HG03521 (cell line): ENCODE data around the gene MBTPS2.
"Not testable (repeated sequence)": the region's sequence is repeated elsewhere in the genome, so short reads cannot be mapped to it uniquely, and the experiment has no call there.

ENCODE experiments used
- ATAC-seq: cut with Tn5 transposase; IDR thresholded peaks from one replicate; pipeline ENCODE4 v1.9.1; 2021; ENCODE audit warnings: mild to moderate bottlenecking, moderate library complexity; ENCODE audit not compliant: unreplicated experiment

MBTPS2 gene

DNA sequence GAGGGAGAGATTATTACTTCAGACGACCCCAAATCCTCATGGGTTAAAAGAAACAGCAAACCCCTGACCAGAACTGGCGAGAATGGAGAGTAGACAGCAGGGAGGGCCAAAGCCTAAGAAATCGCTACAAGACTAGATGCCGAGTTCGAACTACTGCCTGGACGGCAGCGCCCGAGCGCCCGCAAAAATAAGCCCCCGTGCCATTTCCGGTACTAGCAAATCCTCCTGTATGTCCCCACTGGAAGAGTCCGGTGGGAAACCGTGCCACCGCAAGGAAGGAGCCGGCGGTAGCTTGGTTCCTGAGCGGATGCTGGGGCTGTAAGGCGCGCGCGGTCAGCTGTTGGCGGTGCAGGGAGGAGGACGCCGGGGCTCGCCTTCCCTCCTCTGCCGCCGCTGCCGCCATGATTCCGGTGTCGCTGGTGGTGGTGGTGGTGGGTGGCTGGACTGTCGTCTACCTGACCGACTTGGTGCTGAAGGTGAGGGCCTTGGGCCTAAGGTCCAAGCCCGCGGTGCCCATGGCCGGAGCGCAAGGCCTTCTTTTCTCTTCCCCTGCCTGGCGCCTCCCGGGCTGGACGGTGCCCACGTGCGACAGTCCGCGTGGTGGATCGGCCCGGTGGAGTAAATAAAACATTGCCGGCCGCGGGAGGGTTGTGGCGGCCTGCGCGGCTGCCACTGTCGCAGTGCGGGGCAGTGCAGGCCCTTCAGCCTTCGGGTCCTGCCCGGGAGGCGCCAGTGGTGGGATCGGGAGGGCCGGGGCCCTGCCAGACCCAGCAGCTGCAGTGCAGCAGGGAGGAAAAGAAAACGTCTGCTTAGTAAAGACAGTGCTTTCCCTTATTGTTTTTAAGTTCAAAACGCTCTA lies at the start of gene MBTPS2:
TSS of gene MBTPS2 (plus strand) at position 284 of the 859 bp plus-strand sequence. CDS start at position 402, 118 bp downstream.
- peak; percentile 87 for ATAC-seq

DNA sequence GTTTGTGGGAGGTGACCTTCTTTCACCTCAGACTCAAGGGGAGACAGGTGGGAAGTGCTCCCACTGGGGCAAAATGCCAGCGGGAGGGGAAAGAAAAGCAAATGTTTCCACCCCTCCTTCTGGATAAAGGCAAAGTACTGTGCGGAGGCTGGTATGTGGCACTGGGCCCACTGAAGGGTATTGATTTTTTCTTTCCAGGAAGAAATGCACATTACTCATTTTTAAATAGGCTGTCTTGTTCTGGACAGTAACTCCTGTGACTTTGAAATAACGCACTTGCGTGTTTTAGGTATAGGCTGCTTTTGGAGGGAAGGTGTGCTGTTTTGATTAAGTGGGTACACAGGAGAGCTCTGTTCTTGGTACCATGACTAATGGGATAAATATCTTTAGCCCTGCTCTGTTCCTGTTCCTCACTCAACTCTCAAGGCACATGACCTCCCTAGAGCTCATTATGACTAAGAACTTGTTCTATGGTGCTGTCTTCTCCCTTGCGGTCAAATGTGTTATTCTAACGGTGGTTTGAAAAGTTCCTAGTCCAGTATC lies 40.7 kb upstream of the MBTPS2 start:
- no peak for ATAC-seq

DNA sequence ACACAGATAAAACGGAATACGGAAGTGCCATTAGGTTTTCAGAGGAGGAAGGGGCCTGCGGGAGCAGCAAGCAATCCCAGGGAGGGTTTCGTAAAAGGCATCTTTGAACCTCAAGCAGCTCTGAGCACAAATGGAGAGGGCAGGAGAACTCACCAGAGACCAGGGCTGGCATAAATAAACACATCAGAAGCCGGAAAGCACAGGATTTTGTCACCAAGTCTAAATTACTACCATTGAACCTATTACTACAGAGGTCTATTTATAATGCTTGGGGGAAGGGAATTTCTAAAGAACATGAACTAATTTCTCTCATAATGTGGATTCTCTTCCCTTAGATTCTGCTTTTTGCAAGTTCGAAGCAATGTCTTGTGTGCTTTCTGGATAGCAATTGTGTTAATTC lies 39.6 kb upstream of the MBTPS2 start:
- no peak for ATAC-seq

DNA sequence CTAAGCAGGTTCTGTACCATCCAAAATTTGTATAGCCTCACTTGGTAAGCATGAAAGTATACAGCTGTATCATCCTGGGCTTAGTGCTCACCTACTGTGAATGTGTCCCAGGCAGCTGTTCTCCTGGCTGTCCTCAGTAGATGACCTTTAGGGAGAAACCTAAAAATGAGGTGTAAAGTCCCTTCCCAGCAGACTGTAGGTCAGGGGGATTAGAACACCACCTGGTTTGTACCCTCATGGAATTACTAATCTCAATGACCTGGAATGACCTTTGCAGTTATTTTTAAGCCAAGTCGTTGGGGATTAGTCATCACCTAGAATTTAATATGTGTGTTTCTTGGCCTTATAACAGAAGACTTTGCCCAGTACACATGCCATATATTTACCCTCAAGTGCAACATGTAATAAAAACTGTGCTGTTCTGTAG lies 39.1 kb upstream of the MBTPS2 start:
- no peak for ATAC-seq

GRCh38 chrX:21802054-21802670 lies 37.3 kb upstream of the MBTPS2 start:
- ATAC-seq: no peak

DNA sequence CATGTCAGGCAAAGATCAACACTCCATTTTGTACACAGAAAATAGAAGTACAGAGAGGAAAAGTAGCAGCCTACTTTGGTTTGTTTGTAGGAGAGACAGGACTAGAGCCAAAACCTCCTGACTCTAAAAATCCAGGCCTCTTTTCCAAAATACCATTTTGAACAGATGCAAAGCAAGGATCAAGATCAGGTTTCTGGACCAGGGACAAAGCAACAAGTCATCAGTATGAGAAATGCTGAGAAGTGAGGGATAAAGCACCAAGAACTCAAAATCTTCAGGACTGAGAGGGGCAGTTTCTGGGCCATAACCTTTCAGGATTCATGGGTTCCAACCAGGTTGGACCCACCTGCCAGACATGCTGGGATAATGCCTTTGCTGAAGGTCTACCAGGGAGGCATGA lies 36.6 kb upstream of the MBTPS2 start:
- ATAC-seq: no peak

- no peak for ATAC-seq
Observed at GRCh38 chrX:21806691-21807090, 32.7 kb upstream of the MBTPS2 start.

GRCh38 chrX:21811832-21812231 lies 27.6 kb upstream of the MBTPS2 start:
- ATAC-seq: no peak

- ATAC-seq: no peak
Observed at GRCh38 chrX:21812628-21813027, 26.8 kb upstream of the MBTPS2 start.

DNA sequence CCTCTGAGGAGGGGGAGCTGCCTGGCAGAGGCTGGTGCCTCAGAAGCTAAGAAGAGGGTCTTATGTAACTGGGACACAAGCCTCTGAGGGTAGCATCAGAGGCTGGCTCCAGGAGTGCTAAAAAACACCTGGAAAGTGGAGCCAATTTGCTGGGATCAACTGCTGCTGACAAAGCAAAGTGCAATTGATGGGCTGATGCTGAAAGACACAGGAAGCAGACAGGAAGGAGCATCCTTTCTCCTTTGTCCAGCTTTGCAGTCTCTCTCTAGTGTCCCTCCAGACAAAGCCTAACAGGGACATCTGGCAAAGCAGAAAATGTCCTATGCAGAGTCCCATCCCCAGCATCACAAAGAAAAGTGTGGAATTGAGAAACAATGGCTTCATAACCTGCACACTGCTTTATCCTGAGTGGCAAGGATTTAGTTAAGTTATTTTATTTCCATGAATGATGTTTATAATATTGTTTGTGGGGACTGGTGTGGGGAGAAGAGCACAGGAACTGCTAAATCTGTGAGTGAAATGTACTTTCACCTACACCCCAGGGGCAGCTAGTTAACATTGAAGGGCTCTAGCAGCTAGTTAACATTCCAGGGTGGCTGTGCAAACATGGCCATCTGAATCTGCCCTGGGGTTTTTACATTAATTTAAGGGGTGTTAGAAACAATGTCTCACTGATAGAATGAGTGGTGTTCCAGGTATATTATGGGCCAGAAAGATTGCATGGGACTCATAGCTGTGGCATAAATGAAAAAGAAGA lies 25.6 kb upstream of the MBTPS2 start:
- ATAC-seq: no peak

DNA sequence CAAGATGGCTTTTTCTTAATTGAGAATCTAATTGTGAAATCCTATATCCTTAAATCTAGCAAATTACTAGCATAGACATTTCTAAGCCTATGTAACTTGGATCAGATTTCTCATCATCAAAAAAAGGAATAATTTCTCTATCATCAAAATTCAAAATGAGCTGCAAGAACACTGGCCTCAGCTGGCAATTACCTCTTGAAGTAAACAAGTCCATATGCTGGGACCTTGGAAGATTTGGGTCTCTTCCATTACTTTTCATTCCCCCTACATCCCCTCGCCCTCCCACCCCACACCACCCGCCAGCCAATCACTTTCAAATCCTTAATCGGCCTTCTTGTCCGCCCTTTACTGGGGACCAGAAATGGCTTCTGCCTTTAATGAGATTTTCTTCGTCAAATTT lies 23.3 kb upstream of the MBTPS2 start:
- no peak for ATAC-seq

- not testable (repeated sequence) for ATAC-seq
Observed at GRCh38 chrX:21820170-21820569, 19.2 kb upstream of the MBTPS2 start.

DNA sequence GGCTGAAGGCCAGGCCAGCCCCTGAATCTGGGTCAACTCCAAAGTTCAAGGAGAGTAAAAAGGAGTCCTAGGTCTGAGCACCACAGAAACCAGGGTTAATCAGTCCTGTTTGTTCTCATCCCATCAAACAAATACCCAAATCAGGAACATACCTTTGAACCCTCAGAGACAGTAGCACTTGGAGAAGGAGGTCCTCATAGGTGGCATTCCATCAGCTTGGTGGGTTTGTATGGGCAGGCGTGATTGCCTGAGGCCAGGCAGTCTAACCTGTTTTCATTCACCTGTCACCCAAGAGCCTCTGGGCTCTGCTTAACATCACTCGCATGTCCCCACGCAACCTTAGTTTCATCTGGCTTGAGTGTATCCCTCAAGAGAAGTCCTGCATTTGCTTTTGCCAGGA lies 17.5 kb upstream of the MBTPS2 start:
- no peak for ATAC-seq

DNA sequence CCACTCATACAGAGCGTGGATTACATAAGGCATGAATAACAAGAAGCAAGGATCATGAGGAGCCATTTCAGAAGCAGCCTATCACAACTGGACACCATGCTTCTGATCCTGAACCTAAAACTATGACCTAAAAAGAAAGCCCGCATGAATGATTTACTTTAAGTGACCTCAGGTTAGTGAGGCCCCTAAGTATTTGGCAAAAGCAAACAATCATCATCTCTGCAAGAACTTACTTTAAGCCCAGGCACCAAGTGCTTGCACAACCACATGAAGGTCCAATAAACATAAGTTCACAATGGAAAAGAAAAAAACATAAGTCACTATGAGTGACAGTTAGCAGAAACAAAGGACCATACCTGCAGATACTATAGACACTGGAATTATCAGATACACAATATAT lies 7.9 kb upstream of the MBTPS2 start:
- no peak for ATAC-seq

DNA sequence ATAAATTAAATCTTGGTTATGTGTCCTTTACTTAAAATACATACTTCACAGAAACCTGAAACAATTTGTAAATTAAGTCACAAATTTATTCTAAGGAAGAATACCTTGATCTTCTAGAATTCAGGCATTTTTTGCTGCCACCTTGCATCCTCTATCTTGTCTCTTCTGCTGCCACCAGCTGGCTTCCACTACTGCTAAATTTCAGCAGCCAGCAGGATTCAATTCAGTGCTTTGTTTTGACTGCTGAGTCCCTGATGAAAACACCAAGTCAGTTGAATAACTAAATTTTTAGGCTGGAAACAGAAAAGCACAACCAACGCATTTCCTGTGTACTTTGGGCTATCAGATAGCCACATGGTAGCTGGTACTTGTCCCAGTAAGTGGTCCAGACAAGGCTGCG lies 2.4 kb upstream of the MBTPS2 start:
- no peak for ATAC-seq

DNA sequence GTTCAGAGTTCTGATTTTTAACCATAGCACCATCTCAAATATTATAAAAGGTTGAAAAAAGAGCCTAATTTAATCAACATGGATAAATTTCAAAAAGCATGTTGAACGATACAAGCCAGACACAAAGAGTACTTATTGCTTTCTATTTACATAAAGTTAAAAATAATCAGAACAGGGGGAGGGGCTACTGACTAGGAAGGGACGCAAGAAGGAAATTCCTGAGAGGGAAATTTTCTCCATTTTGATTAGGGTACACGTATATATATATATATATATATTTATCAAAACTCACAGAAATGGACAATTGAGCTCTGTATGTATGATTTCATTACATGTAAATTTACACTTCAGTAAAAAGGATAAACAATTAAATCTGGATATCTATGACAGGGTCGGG lies 482 bp upstream of the MBTPS2 start:
- ATAC-seq: no peak

DNA sequence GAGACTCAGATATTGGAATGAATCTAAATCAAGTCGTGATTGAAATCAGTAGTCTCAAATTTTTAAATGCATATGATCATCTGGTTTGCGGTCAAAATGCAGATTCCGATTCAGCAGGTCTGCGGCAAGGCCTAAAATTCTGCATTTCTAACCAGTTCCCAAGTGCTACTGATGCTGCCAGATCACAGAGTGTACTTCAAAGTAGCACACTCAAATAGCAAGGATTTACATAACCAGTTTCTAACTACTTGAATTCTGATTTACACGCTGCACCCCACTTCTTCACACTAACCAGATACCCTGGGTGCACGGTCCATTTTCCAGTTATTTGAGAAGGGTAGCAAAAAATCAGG lies 752 bp downstream of the MBTPS2 start:
- peak; percentile 3 for ATAC-seq

GRCh38 chrX:21843179-21843578 lies 3.8 kb downstream of the MBTPS2 start:
- no peak for ATAC-seq

DNA sequence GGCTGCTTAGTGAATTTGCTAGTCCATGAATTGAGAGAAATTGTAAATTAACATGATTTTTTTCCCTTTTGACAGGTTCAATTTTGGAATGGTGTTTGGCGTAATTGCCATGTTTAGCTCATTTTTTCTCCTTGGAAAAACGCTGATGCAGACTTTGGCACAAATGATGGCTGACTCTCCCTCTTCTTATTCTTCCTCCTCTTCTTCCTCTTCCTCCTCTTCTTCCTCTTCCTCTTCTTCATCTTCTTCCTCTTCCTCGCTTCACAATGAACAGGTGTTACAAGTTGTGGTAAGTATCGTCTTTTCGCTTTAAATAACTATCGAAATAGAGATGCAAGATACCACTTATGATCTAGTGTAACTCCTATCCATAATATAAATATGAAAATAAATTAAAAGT lies 5.7 kb downstream of the MBTPS2 start:
- no peak for ATAC-seq

- ATAC-seq: no peak
Observed at GRCh38 chrX:21847342-21847741, 7.9 kb downstream of the MBTPS2 start.

DNA sequence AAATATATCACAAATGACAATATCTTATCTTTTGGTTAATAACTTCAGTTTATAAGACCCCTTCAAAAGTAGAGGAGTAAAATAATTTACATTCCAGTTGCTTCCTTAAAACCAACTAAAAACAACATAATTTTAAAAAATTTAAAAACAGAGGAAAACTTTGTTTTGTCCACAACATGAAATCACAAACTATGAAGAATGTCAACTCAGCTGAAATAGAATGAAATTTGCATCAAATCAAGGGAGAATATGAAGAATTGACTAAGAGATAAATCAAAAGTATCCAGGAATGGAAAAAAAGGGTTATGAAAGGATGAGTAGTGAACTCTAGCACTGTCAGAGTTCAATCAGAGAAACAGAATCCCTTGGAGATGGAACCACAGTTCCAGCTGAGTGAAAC lies 14.2 kb downstream of the MBTPS2 start:
- ATAC-seq: no peak
